HG03097 (cell line): ENCODE results near the gene EPX.

Experiments used
- ATAC-seq: cut with Tn5 transposase; IDR thresholded peaks from one replicate; pipeline ENCODE4 v1.9.1; 2021; ENCODE audit not compliant: unreplicated experiment, low FRiP score

The EPX gene

GRCh38 chr17:58224315-58224714 lies 31.8 kb downstream of the EPX start:
- no peak for ATAC-seq

DNA sequence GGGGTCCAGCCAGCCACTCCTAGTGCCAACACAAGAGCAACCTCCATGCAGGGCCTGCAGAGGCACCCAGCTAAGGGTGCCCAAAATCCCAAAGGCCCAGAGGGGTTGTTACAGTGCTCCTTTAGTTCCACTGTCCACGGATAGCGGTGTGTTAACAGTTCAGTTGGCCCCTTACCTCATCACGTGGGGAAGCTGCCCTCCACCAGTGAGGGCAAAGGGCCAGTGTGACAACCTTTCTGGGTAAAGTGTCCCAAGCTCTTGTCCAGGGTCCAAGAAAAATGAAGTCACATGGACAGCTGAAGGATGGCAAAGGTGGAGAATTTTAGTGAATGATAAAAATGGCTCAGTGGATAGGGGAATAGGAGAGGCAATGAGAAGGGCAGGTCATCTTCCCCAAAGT lies 35.2 kb downstream of the EPX start:
- no peak for ATAC-seq

GRCh38 chr17:58228679-58229078 lies 36.2 kb downstream of the EPX start:
- ATAC-seq, result no peak

DNA sequence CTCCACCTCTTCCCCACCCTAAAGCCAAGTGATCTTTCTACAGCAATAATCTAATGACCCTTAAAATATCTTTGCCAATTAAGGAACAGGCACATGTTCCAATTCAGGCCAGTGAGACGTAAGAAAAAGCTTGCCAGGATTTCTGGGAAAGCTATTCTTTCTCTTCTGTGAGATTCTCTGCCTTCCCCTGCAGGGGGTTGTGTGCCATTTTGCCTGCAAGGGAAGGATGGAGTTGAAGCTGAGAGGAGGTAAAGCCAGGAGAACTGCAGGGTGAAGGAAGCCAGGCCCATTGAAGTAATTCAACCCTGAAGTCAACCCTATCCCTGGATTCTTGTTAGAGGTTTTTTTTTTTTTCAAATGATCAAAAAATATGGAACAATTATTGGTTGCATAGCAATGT lies 36.9 kb downstream of the EPX start:
- ATAC-seq, result no peak

DNA sequence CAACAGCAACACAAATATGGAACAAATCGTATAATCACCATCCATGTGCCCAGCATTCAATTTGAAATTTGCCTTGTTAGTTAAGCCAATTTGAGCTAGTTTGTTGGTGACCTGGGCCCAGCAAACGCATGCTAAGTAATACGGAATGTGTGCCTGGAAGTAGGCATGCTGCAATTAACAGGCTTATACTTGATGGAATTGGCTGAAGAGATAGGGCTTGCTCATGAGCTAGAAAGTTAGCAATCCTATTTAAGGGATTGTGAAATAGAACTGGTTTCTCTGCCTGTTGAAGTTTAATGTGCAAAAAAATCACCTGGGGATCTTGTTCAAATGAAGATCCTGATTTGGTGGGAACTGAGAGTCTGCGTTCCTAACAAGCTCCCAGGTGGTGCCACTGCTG lies 37.4 kb downstream of the EPX start:
- no peak for ATAC-seq

GRCh38 chr17:58231641-58232040 lies 39.1 kb downstream of the EPX start:
- ATAC-seq, result no peak

DNA sequence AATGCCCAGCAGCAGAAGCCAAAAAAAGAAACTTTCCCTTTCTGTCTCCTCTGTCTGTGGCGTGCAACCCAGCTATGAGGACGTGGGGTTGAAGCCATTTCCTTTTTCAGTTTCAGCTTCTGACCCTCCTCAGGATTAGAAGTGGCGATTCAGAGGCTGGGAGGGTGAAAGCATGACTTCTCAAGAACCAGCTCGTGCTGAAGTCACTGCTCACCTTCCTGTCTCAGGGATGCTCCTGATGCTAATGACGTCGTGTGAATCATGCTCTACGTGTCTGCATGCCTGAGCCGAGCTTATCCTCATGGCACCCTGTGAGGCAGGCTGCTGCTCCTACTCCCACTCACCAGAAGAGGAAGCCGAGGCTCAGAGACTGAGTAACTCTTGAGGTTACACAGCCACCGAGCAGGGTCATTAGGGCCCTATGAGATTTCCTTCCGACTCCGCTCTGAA lies 40.2 kb downstream of the EPX start:
- ATAC-seq, result peak; percentile 72

DNA sequence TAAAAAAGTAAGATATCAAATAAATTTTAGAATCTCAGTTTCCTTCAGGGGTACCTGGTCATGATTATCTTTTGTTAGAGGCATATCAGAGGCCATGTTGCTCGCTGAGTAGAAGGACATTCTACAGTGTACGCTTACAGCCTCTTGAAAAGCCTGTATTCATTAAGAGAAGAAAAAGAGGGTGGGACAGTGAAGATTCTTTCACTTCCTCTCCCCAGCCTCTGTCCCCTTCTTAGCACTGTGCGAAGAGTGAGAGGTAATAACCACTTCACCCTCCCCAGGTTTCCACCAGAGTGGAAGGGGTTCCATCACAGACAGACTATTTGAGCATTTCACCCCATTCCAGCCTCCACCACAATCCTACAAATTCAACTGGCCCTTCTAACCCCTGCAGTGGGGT lies 41.0 kb downstream of the EPX start:
- ATAC-seq, result no peak

- no peak for ATAC-seq
These were observed 42.0 kb downstream of the EPX start for GRCh38 chr17:58234512-58234911.

- ATAC-seq, result no peak
These were observed 43.3 kb downstream of the EPX start for GRCh38 chr17:58235821-58236220.

DNA sequence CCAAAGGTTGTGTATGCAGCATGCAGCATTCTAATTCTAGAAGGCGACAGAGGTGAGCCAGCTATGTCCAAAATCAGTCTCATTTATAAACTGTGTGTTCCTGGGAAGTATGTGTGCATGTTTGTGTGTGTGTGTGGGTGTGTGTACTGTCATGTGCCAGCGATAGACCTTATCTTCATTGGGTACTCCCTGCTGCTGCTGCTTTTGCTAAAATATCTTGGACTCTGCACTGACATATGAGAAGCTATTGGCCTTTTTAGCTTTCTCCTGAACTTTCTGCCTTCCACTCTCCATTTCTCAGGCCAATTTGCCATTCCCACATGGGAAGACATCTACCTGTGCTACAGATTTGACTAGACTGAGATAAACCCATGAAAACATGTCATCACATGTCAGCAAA lies 43.9 kb downstream of the EPX start:
- no peak for ATAC-seq

DNA sequence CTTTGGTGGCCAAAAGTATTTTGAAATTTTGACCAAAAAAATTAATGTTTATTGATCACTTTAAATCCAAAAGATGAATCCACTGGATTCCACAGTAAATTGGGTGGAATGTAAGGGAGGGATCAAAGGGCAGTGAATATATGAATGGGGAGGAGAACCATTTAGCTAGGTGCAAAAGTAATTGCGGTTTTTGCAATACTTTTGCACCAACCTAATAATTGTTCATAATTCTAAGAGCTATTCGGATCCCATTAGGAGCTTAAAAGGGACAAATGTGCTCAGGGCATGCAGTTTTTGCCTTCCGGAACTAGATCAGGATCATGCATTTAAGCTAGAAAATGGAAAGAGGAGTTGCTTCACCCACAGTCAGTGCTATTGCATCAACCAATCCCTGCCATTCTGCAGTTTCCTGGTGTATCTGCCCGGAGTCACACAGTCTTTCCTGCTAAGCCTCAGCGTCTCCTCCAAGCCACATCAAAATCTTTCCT lies 45.7 kb downstream of the EPX start, which contains the start of gene LPO:
Gene LPO (plus strand): TSS at position 438 of the 488 bp plus-strand sequence. CDS start 4,396 bp downstream, outside the sequence.
- ATAC-seq, result no peak

DNA sequence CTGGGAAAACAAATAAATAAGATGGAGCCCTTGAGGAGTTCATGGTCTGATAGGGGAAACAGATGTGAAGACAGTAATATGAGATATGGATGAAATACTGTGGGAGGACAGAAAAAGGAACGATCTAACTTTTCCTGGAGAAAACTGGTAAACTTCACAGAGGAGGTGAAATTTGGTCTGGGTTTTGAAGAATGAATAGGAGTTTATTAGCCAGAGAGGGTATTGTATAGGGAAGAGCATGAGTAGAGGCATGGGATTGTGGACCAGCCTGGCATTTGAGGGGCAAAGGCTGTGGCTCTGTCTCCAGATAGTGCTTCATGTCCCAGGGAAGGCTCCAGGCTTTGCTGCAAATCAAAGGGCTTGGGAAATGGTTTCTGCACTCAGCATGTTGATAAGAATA lies 47.5 kb downstream of the EPX start:
- ATAC-seq, result no peak

DNA sequence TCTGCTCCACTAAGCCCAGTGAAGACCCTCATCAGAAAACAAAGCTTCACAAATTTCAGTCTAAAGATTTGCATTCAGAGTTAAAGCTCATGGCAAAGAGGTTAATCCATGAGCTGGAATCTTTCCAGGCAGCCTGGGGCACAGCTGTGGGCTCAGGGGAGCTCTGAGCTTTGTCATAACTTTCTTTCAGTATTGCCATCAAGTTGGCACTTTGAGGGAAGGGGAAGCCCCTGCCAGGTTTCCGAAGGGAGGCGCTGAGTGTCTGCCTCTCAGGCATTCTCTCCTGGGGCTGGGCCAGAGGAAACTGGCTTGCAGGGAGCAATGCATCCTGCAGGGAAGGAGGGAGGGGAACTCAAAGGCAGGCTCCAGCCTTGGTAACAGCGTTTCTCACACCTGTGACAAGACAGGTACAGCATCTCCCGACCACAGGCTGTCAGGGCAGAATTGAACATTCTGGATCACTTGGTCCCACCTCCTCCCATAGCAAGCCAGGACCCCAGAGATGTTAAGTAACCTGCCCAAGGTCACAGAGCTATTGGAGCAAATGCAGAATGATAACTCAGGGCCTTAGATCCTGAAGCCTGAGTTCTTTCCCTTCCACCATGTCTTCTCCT lies 49.8 kb downstream of the EPX start:
- no peak for ATAC-seq

- no peak for ATAC-seq
These were observed 52.4 kb downstream of the EPX start for GRCh38 chr17:58244963-58245362.

- ATAC-seq, result no peak
These were observed 53.0 kb downstream of the EPX start for GRCh38 chr17:58245428-58246103.

- ATAC-seq, result no peak
These were observed 53.7 kb downstream of the EPX start for GRCh38 chr17:58246104-58246740.

GRCh38 chr17:58246781-58247180 lies 54.3 kb downstream of the EPX start:
- ATAC-seq, result no peak

DNA sequence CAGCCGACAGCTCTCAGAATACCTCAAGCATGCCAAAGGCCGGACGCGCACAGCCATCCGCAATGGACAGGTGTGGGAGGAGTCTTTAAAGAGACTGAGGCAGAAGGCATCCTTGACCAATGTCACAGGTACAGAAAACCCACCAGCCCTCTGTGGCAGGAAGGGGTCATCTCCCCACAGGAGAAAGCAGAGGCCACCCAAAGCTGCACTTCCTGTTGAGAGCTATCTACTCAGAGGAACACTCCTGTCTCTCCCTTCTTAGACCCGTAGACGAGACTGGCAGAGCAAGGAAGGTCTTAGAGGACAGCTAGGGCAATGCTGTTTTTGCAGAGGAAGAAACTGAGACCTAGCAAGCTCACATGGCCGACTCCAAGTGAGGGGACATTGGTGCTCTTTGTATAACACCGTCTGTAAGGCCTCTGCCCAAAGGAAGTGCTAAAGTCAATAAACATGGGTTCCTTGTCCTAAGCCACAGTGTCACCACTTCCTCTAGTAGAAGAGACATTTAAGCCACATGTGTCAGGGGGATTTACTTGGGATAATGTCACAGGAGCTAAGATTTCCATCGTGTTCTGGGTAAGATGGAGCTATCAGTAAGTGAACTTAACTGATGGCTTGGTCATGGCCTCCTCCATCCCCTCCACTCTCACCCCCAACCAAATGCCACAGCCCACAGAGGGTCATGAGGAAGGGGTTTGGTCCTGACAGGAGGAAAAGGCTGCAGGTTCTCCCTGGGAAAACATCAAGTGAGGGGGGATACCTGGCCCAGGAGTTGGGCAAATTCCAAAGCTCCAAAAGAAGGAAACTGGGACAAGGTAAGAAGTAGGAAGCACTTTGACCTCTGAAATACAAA lies 55.2 kb downstream of the EPX start:
- ATAC-seq, result no peak

DNA sequence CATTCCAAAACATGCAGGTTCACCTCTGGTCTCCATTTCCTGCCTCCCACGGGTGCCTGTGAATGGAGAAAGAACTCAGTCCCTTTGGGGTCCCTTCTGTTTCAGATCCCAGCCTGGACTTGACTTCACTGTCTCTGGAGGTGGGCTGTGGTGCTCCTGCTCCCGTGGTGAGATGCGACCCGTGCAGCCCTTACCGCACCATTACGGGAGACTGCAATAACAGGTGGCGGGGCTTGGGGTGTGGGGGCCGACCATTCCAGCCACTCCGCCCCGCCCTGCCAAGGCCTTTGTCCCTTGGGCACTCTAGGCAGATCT lies 56.4 kb downstream of the EPX start:
- ATAC-seq, result no peak
